DOHH2 (cell line): ENCODE measurements around the gene SLC35G3.

ENCODE experiments used
- CTCF ChIP-seq: fragments of 200-600 bp; sonication (generic); IDR thresholded peaks from one replicate; pipeline ENCODE4 v1.5.1; 2014; ENCODE audit warnings: antibody characterized with exemption, mild to moderate bottlenecking, low read depth, low read length; ENCODE audit not compliant: poor library complexity, severe bottlenecking
- EZH2phosphoT487 ChIP-seq: fragments of 200-600 bp; sonication (generic); IDR thresholded peaks from 2 replicates; pipeline ENCODE4 v1.6.1; 2017; ENCODE audit warnings: borderline replicate concordance, mild to moderate bottlenecking, antibody characterized with exemption, low read length, moderate library complexity, mixed read lengths

DNA sequence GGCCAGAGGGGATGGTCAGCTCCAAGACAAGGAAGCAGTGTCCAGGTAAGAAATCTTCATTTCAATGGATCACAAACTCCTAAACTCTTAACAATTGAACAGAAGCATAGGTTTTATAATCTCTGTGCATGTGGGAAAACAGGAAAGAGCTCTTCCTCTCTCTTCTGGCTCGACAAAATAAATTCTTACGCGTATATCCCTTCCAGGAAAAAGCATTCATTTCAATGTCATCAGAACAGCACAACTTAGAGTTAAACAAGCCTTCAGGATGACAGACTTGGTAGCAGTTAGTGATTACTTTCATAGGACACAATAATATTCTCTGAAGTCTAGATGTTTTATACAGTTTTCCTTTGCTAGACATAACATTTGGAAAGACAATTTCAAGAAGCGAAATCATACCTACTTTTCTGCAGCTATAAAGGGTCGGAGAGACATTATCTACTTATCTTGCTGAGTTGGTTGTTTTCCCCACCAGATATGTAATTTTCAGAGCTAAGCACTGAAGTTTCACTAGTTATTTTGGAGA is 19.3 kb upstream of the SLC35G3 start:
- TF ChIP-seq CTCF (no peak), EZH2phosphoT487 (no peak)
